HEK293 (cell line): ENCODE data around the gene HBEGF.
A peak's percentile ranks its signal among the peaks of the same experiment; 100 is the strongest.

ENCODE experiments used
- GLI4 ChIP-seq: fragments of 450-650 bp; formaldehyde crosslinking; IDR thresholded peaks from 2 replicates; pipeline ENCODE4 v1.5.1; 2016; ENCODE audit warnings: missing biosample characterization, missing genetic modification characterization
- KLF9 ChIP-seq: fragments of 450-650 bp; formaldehyde crosslinking; IDR thresholded peaks from 2 replicates; pipeline ENCODE4 v1.5.1; 2016; ENCODE audit warnings: missing biosample characterization, missing genetic modification characterization, low read depth
- OSR2 ChIP-seq: fragments of 450-650 bp; formaldehyde crosslinking; IDR thresholded peaks from 2 replicates; pipeline ENCODE4 v1.5.1; 2016; ENCODE audit warnings: missing biosample characterization, missing genetic modification characterization
- SCRT2 ChIP-seq: fragments of 450-650 bp; formaldehyde crosslinking; IDR thresholded peaks from 2 replicates; pipeline ENCODE4 v1.5.1; 2016; ENCODE audit warnings: missing biosample characterization, missing genetic modification characterization
- WT1 ChIP-seq: fragments of 450-650 bp; formaldehyde crosslinking; IDR thresholded peaks from 2 replicates; pipeline ENCODE4 v1.5.1; 2016; ENCODE audit warnings: missing biosample characterization, missing genetic modification characterization
- YY1 ChIP-seq: fragments of 450-650 bp; formaldehyde crosslinking; IDR thresholded peaks from 2 replicates; pipeline ENCODE4 v1.5.1; 2018; ENCODE audit warnings: missing biosample characterization, missing genetic modification characterization
- ZBTB17 ChIP-seq: fragments of 450-650 bp; formaldehyde crosslinking; IDR thresholded peaks from 2 replicates; pipeline ENCODE4 v1.5.1; 2016; ENCODE audit warnings: missing biosample characterization, missing genetic modification characterization
- ZBTB21 ChIP-seq: fragments of 450-650 bp; formaldehyde crosslinking; IDR thresholded peaks from 2 replicates; pipeline ENCODE4 v1.5.1; 2017; ENCODE audit warnings: missing biosample characterization, missing genetic modification characterization
- ZEB2 ChIP-seq: fragments of 450-650 bp; formaldehyde crosslinking; IDR thresholded peaks from 2 replicates; pipeline ENCODE4 v1.5.1; 2016; ENCODE audit warnings: missing biosample characterization, missing genetic modification characterization
- ZIC2 ChIP-seq: fragments of 450-650 bp; formaldehyde crosslinking; IDR thresholded peaks from 2 replicates; pipeline ENCODE4 v1.5.1; 2016; ENCODE audit warnings: missing biosample characterization, missing genetic modification characterization
- ZNF175 ChIP-seq: fragments of 450-650 bp; formaldehyde crosslinking; IDR thresholded peaks from 2 replicates; pipeline ENCODE4 v1.5.1; 2016; ENCODE audit warnings: missing biosample characterization, missing genetic modification characterization
- ZNF549 ChIP-seq: fragments of 450-650 bp; IDR thresholded peaks from 2 replicates; pipeline ENCODE4 v1.5.1; 2018; ENCODE audit warnings: missing biosample characterization, missing genetic modification characterization, mild to moderate bottlenecking, inconsistent platforms, moderate library complexity
- ZNF555 ChIP-seq: fragments of 450-650 bp; formaldehyde crosslinking; conservative IDR thresholded peaks from 2 replicates; pipeline ENCODE4 v1.5.1; 2017; ENCODE audit warnings: missing biosample characterization, mild to moderate bottlenecking, missing genetic modification characterization, inconsistent platforms
- ZNF571 ChIP-seq: fragments of 450-650 bp; formaldehyde crosslinking; IDR thresholded peaks from 2 replicates; pipeline ENCODE4 v1.5.0; 2017; ENCODE audit warnings: missing biosample characterization, missing genetic modification characterization
- ZNF660 ChIP-seq: fragments of 450-650 bp; IDR thresholded peaks from 2 replicates; pipeline ENCODE4 v1.5.1; 2018; ENCODE audit warnings: missing biosample characterization, mild to moderate bottlenecking, missing genetic modification characterization
- ZNF837 ChIP-seq: fragments of 450-650 bp; formaldehyde crosslinking; IDR thresholded peaks from 2 replicates; pipeline ENCODE4 v1.5.1; 2016; ENCODE audit warnings: missing biosample characterization, missing genetic modification characterization
- TF ChIP-seq, protein P1 (sequence below): fragments of 450-650 bp; formaldehyde crosslinking; IDR thresholded peaks from 2 replicates; pipeline ENCODE4 v1.5.1; 2016; ENCODE audit warnings: missing biosample characterization, missing genetic modification characterization
- TF ChIP-seq, protein P2 (sequence below): fragments of 450-650 bp; formaldehyde crosslinking; IDR thresholded peaks from 2 replicates; pipeline ENCODE4 v1.5.1; 2016; ENCODE audit warnings: missing biosample characterization, missing genetic modification characterization
- TF ChIP-seq, protein P3 (sequence below): fragments of 450-650 bp; formaldehyde crosslinking; IDR thresholded peaks from 2 replicates; pipeline ENCODE4 v1.5.1; 2017; ENCODE audit warnings: missing biosample characterization, missing genetic modification characterization
- TF ChIP-seq, protein P4 (sequence below): IDR thresholded peaks from 2 replicates; pipeline ENCODE4 v1.6.1; 2011; ENCODE audit warnings: mild to moderate bottlenecking, low read depth, low read length, borderline replicate concordance
- TF ChIP-seq, protein P5 (sequence below): fragments of 450-650 bp; formaldehyde crosslinking; IDR thresholded peaks from 2 replicates; pipeline ENCODE4 v1.5.1; 2016; ENCODE audit warnings: missing biosample characterization, missing genetic modification characterization
- TF ChIP-seq, protein P6 (sequence below): fragments of 450-650 bp; formaldehyde crosslinking; IDR thresholded peaks from 2 replicates; pipeline ENCODE4 v1.5.1; 2016; ENCODE audit warnings: missing biosample characterization, missing genetic modification characterization
- TF ChIP-seq, protein P7 (sequence below): fragments of 450-650 bp; formaldehyde crosslinking; IDR thresholded peaks from 2 replicates; pipeline ENCODE4 v1.5.0; 2017; ENCODE audit warnings: missing biosample characterization, missing genetic modification characterization, borderline replicate concordance
- TF ChIP-seq, protein P8 (sequence below): fragments of 450-650 bp; formaldehyde crosslinking; IDR thresholded peaks from 2 replicates; pipeline ENCODE4 v1.5.1; 2016; ENCODE audit warnings: missing biosample characterization, missing genetic modification characterization, low read depth

HBEGF gene

DNA sequence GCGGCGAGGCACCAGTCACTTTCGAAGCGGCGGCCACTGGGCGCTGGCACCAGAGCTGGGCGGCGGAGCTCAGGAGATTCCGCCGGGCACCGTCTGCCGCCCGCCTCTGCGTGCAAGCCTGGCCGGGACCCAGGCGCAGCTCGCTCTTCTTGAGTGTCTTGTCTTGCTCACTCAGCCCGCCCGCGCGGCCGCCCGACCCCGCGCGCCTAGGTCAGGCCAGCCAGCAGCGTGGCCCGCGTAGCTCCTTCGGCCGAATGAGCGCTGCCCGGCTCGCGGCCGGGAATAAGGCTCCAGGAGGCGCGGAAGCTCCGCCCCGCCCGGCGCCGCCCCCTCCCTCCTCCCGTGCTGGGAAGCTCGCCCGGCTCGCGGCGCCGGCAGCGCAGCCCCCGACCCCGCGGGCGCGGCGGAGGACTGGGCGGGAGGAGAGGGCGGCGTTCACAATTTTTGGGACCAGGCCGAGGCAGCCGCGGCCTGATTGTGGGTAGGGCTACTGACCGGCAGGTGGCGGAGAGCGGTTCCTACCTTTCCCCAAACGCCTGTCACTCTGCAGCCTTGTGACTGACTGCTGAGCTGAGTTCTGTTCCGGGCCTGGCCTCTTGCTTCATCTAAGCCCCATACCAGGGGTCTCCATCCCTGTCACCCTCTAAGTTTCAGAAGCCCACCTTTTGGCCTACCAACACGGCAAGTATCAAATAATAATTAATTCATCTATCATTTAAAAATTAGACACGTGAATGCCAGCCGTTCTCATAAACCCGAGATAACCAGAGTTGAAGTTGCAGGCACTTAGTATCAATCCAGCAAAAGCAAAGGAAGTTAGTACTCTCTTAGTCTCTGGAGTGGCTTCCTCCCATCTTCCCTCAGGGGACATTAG, at the start of gene HBEGF (continued):
- TF ChIP-seq ZIC2 (tag by site-specific recombination): no peak
- TF ChIP-seq, protein P1, sequence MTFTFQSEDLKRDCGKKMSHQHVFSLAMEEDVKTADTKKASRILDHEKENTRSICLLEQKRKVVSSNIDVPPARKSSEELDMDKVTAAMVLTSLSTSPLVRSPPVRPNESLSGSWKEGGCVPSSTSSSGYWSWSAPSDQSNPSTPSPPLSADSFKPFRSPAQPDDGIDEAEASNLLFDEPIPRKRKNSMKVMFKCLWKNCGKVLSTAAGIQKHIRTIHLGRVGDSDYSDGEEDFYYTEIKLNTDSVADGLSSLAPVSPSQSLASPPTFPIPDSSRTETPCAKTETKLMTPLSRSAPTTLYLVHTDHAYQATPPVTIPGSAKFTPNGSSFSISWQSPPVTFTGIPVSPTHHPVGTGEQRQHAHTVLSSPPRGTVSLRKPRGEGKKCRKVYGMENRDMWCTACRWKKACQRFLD (tag by site-specific recombination): no peak
- no peak for TF ChIP-seq ZNF571
- TF ChIP-seq ZNF555: no peak
- TF ChIP-seq ZNF660: 0 out of 2 replicates have a peak, but pooled peaks have one; percentile 79
- TF ChIP-seq ZNF837: 0 out of 2 replicates have a peak, but pooled peaks have one; percentile 72
- TF ChIP-seq ZBTB21 (tag by site-specific recombination): no peak
- TF ChIP-seq SCRT2 (tag by site-specific recombination): no peak
- TF ChIP-seq, protein P2, sequence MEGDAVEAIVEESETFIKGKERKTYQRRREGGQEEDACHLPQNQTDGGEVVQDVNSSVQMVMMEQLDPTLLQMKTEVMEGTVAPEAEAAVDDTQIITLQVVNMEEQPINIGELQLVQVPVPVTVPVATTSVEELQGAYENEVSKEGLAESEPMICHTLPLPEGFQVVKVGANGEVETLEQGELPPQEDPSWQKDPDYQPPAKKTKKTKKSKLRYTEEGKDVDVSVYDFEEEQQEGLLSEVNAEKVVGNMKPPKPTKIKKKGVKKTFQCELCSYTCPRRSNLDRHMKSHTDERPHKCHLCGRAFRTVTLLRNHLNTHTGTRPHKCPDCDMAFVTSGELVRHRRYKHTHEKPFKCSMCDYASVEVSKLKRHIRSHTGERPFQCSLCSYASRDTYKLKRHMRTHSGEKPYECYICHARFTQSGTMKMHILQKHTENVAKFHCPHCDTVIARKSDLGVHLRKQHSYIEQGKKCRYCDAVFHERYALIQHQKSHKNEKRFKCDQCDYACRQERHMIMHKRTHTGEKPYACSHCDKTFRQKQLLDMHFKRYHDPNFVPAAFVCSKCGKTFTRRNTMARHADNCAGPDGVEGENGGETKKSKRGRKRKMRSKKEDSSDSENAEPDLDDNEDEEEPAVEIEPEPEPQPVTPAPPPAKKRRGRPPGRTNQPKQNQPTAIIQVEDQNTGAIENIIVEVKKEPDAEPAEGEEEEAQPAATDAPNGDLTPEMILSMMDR (tag by site-specific recombination): peak; percentile 4; the same call in 1 of the 2 replicates
- TF ChIP-seq KLF9 (tag by site-specific recombination): no peak; the same call in 1 of the 2 replicates
- TF ChIP-seq, protein P3, sequence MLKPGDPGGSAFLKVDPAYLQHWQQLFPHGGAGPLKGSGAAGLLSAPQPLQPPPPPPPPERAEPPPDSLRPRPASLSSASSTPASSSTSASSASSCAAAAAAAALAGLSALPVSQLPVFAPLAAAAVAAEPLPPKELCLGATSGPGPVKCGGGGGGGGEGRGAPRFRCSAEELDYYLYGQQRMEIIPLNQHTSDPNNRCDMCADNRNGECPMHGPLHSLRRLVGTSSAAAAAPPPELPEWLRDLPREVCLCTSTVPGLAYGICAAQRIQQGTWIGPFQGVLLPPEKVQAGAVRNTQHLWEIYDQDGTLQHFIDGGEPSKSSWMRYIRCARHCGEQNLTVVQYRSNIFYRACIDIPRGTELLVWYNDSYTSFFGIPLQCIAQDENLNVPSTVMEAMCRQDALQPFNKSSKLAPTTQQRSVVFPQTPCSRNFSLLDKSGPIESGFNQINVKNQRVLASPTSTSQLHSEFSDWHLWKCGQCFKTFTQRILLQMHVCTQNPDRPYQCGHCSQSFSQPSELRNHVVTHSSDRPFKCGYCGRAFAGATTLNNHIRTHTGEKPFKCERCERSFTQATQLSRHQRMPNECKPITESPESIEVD (tag by site-specific recombination): no peak
- TF ChIP-seq ZBTB17: 0 out of 2 replicates have a peak, but pooled peaks have one; percentile 56
- TF ChIP-seq, protein P4, sequence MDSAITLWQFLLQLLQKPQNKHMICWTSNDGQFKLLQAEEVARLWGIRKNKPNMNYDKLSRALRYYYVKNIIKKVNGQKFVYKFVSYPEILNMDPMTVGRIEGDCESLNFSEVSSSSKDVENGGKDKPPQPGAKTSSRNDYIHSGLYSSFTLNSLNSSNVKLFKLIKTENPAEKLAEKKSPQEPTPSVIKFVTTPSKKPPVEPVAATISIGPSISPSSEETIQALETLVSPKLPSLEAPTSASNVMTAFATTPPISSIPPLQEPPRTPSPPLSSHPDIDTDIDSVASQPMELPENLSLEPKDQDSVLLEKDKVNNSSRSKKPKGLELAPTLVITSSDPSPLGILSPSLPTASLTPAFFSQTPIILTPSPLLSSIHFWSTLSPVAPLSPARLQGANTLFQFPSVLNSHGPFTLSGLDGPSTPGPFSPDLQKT: no peak
- TF ChIP-seq OSR2: no peak
- no peak for TF ChIP-seq WT1 (tag by site-specific recombination)
- 0 out of 2 replicates have a peak, but pooled peaks have one; percentile 57 for TF ChIP-seq ZEB2
- no peak for TF ChIP-seq YY1 (tag by site-specific recombination)
- TF ChIP-seq ZNF549: no peak
- TF ChIP-seq GLI4 (tag by site-specific recombination): no peak
- no peak for TF ChIP-seq ZNF175 (tag by site-specific recombination)
- TF ChIP-seq, protein P5, sequence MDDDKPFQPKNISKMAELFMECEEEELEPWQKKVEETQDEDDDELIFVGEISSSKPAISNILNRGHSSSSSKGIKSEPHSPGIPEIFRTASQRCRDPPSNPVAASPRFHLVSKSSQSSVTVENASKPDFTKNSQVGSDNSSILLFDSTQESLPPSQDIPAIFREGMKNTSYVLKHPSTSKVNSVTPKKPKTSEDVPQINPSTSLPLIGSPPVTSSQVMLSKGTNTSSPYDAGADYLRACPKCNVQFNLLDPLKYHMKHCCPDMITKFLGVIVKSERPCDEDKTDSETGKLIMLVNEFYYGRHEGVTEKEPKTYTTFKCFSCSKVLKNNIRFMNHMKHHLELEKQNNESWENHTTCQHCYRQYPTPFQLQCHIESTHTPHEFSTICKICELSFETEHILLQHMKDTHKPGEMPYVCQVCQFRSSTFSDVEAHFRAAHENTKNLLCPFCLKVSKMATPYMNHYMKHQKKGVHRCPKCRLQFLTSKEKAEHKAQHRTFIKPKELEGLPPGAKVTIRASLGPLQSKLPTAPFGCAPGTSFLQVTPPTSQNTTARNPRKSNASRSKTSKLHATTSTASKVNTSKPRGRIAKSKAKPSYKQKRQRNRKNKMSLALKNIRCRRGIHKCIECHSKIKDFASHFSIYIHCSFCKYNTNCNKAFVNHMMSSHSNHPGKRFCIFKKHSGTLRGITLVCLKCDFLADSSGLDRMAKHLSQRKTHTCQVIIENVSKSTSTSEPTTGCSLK: no peak
- TF ChIP-seq, protein P6, sequence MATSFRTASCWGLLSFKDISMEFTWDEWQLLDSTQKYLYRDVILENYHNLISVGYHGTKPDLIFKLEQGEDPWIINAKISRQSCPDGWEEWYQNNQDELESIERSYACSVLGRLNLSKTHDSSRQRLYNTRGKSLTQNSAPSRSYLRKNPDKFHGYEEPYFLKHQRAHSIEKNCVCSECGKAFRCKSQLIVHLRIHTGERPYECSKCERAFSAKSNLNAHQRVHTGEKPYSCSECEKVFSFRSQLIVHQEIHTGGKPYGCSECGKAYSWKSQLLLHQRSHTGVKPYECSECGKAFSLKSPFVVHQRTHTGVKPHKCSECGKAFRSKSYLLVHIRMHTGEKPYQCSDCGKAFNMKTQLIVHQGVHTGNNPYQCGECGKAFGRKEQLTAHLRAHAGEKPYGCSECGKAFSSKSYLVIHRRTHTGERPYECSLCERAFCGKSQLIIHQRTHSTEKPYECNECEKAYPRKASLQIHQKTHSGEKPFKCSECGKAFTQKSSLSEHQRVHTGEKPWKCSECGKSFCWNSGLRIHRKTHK (tag by site-specific recombination): no peak
- TF ChIP-seq, protein P7, sequence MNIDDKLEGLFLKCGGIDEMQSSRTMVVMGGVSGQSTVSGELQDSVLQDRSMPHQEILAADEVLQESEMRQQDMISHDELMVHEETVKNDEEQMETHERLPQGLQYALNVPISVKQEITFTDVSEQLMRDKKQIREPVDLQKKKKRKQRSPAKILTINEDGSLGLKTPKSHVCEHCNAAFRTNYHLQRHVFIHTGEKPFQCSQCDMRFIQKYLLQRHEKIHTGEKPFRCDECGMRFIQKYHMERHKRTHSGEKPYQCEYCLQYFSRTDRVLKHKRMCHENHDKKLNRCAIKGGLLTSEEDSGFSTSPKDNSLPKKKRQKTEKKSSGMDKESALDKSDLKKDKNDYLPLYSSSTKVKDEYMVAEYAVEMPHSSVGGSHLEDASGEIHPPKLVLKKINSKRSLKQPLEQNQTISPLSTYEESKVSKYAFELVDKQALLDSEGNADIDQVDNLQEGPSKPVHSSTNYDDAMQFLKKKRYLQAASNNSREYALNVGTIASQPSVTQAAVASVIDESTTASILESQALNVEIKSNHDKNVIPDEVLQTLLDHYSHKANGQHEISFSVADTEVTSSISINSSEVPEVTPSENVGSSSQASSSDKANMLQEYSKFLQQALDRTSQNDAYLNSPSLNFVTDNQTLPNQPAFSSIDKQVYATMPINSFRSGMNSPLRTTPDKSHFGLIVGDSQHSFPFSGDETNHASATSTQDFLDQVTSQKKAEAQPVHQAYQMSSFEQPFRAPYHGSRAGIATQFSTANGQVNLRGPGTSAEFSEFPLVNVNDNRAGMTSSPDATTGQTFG (tag by site-specific recombination): no peak
- TF ChIP-seq, protein P8, sequence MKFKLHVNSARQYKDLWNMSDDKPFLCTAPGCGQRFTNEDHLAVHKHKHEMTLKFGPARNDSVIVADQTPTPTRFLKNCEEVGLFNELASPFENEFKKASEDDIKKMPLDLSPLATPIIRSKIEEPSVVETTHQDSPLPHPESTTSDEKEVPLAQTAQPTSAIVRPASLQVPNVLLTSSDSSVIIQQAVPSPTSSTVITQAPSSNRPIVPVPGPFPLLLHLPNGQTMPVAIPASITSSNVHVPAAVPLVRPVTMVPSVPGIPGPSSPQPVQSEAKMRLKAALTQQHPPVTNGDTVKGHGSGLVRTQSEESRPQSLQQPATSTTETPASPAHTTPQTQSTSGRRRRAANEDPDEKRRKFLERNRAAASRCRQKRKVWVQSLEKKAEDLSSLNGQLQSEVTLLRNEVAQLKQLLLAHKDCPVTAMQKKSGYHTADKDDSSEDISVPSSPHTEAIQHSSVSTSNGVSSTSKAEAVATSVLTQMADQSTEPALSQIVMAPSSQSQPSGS (tag by site-specific recombination): no peak
